ENCODE data around the gene RFX3.
A peak's percentile ranks its signal among the peaks of the same experiment; 100 is the strongest.

The RFX3 gene

DNA sequence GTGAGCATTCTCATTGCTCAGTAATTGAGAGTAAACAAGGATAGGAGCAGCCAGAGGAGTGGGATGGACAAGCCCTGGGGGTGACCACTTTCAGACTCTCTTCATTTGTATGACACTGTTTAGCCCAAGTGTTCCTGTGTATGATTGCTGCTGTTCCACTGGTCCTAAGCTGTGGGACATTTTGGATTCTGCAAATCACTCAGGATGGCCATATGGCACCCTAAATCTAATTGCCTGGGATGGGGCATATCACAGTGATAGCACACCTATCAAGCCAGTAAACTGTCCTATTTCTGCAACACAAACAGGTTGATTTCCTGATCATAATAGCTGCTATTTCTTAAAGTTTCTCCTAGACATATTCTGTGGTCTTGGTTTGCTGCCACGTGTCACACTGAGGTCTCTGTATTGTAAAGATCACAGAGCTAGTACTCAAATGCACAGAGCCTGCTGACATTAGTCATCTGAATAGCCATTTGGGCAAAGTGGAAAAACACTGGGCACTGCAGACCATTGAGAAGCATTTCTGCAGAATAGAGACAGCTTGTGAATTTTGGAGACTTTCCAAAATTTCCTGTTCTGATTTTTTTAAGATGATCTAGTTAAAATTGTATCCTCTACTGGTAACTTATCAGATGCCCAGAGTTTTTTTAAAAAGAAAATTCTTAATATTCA lies 320.2 kb downstream of the RFX3 start:
- no peak for DNase-seq (ENCODE audit: low read depth)

DNA sequence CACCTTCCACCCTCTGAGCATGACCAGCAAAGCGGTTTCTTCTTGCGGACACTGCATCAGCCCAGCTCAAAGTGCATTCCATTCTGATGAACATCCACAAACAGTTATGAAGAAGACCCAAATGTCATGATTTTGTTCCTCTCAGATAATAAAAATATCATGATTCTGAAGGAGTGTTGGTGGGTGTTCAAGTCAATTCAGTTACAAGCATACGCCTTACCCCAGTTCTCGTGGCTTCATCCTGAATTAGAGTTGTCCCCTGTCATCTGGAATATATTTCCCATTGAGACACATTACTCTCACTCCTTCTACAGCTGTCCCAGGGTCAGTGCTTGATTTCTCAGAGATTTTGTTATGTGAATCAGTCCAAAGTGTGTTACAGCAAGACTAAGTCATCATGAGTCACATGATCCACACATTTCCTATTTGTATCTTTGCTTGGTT lies 325.4 kb downstream of the RFX3 start:
- DNase-seq (ENCODE audit: low read depth) = no peak

DNA sequence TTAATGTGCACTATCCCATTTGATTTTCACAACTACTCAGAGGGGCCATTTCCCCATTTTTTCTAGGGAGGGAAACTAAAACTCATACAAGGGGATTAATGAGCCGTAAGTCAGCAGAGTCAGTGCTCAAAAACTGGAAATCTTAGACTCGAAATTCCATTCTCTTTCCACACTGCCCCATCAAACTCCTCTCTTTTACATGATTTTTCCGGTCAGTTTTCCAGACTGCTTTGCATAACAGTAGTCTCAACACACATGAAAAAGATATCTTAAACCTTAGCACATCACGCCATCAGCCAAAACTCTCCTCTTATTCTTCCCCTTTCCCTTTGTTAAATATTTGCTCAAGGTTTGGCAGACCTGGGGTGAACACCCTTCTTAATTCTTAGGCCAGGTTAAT lies 332.0 kb downstream of the RFX3 start:
- no peak for DNase-seq (ENCODE audit: low read depth)

DNA sequence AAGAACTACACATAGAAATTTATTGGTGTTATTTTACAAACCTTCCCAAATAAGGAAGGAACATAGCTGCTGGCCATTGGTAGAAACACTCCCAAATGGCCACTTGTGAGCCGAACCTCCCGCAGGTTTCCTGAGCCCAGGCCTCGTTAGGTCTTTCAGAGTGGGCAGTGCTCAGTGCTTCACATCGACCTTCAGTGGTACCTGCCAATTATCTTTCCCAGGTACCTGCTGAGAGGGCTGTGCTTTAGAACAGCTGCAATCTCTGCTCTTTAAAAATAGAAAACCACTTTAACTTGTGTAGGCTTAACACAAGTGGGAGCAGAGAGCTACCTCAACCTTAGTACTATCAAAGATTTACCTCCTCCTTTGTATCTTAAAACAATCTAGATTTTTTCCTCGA lies 334.1 kb downstream of the RFX3 start:
- no peak for DNase-seq (ENCODE audit: low read depth)

DNA sequence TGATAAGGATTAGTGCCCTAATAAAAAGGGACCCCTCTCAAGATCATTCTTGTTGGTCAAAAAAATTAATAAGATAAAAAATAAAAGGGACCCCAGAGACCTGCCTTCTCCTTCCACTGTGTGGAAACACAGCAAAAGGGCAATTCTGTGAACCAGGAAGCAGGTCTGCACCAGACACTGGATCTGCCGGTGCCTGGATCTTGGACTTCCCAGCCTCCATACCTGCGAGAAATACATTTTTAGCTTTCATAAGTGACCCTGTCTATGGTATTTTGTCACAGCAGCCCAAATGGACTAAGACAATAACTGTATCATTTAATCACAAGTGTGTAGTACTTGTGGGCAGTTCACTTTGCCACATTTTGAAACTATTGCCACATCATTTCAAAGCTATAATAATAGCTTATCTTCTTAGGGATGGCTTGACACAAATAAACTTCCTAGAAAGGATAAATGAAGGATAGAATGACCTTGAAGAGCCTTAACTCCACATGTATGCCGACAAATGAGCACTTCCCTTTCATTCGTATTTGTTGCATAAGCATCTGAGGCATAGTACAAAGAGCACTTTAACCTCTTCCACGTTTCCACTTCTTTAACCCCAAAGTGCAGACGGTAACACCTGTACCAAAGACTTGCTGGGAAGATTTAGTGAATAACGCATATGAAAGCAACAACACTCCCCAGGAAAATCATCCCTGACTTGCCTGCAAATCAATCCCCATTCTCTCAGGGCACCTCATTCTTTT lies 336.5 kb downstream of the RFX3 start:
- no peak for DNase-seq (ENCODE audit: low read depth)

DNA sequence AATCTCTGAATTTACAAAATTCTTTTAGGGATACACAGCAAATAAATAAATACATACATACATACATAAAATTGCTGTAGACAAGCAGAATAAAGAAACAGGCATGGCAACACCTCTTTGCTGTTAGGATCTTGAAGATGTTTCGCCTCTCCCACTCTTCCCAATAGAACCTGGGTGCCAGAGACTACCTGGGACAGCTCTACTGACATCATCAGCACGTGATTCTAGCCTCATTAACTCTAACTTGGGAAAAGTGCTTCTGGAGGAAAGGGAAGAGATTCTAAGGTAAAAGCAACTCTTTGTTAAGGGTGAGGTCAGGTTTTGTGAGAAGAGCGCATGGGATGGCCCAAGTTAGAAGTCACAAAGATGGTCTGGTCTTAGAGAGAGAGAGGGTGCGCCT lies 339.1 kb downstream of the RFX3 start:
- DNase-seq (ENCODE audit: low read depth) = no peak

DNA sequence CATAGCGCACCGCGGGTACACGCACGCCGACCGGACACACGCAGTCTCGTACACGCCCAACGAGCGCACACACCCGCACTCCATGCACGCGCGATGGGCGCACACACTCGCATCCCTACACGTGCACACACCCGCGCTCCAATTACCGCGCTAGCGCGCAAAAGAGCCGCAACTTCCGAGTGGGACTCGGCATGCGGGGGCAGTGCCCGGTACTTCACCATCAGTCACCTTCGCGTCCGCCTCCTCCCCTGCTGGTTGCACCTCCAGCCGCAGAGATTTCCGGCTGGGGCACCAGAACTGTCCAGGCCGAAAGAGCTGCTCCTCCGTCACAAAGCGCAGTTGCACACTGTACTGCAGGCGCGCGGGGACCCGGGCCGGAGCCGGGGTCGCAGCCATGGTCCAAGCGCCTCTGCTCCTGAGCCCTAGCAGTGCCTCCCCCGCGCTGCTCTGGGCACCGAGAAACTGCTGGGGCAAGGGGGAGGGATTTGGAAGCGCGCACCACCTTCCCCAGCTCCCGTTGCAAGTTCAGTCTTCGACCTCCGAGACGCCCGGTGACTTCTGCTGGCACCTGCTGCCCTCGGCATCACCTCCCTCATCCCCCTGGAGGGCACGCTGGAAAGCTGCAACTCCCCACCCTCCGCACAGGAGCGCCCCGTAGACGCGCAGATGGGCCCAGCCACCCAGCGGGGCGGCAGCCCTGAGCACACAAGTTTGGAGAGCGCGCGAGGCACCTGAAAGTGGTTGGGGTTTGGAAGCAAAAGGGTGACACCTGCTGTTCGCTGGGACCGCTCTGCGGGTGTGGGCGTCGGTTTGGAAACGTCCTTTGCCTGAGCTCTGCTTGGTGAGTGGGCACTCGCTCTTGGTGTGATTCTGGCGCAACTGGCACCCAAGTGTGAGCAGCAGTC lies 344.5 kb downstream of the RFX3 start:
- no peak for DNase-seq (ENCODE audit: low read depth)

DNA sequence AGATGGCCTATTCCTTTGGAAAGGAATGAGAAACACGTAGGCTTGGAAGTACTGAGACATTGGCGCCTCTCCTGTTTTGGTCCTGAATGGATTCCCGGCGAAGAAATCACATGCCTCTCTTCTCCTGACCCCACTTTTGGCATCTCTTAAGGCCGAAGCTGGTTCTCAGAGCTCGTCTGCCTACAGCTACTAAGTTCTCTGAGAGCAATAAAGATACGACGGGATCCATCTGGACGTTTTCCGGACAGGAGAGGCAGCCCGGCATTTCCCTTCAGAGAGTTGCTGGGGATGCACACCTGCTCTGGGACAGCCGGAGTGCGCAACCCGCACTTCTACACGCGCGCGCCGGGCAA lies 345.1 kb downstream of the RFX3 start:
- no peak for DNase-seq (ENCODE audit: low read depth)

DNA sequence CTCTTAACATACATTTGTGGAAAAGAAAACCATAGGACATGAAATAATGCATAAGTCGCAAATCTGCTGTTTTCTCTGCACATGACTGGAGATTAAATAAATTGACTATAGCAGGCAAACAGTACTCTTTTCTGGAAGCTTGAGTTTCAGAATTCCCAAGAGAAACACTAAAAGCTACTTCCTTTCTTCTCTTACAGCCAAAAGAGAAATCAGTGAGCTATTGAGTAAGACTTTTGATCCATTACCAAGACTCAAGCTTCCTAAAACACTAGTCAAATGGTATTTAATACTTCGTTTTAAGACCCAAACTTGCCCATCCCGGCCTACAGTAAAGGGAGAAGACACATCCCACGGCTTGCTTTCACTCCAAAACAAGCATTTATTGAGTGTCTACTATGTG lies 346.1 kb downstream of the RFX3 start:
- DNase-seq (ENCODE audit: low read depth) = peak; percentile 29

DNA sequence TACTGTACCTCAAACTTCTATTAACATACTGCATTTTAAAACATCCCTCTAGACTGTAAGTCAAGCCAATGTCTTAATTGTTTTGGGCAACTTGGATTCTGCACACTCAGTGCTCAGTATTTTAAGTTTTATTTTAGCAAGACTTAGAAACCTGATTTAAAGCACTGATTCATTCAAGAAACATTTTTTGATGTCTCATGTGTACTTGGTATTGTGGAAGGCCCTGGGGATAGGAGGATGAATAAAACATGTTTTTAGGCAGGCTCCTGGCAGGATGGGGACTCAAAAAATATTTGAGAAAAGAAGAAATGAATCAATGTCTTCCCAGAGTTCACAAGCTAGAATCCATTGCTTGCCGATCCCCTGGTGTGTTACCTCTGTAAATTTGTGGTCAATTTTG lies 347.9 kb downstream of the RFX3 start:
- DNase-seq (ENCODE audit: low read depth) = no peak

DNA sequence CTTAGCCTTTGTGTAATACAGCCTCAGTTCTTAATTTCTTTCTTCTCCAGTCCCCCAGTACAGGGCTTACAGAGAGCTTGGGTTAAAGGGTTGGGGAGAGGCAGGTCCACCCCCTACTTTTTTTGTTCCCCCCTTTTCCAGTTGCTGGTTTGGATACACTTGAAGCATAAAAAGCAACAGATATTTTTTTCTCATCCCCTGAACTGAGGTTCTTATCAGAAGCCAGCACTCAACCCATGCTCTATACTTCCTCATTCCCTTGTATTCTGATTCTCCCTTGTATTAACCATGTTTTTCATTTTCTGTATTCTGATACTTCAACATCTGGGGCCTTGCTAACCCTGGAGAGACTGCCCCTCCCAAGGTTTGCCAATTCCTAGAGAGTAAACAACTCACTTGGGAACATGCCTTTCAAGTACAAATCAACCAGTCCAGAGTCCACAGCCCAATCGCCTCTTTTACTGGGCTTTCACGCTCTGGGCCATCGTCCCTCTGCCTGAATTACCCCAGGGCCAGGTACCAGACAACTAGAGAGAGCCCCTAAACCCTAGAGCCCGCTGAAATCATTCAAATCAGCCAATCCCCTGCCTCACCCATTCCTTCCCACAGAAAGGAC lies 348.5 kb downstream of the RFX3 start:
- DNase-seq (ENCODE audit: low read depth) = no peak

DNA sequence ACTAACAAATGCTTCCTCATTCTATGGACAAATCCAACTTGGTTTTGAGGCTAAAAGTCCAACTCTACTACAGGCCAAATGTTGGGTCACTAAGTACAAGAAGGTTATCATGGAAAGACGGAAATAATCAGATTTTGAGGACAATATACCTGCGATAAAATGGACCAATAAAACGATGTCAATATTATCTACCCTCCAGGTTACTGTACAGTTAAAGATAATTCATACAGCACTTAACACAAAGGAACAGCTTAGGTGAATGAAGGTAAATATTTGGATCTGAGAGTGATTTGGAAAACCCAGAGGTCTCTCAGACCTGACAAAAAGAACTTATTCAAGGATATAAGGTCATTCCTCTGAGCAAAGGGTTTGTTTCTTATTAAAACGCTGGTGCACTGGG lies 352.4 kb downstream of the RFX3 start:
- no peak for DNase-seq (ENCODE audit: low read depth)

DNA sequence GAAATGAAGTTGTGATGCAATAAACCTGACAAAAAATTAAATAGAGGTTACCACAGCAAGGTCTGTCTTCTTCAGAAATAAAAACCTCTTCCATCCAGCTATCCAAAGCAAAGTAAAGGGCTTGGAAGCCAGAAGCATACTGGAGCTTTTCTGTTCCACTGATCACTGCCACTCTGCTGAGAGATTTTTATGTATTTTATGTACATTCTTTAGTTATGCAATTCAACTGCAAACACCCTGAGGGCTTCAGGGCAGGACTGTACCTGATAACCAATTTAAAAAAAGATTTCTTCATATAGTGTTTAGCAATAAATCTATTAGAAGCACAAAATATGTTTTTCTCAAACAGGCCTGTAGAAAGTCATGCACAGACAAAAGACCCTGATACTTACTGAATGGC lies 355.0 kb downstream of the RFX3 start:
- DNase-seq (ENCODE audit: low read depth) = no peak
